ENCODE data around the gene RIPK4. TPM values are rescaled to one million over a fixed set of nuclear protein-coding genes. Genes with fewer than 3 reads are reported as not detected.
"Not testable (repeated sequence)": the region's sequence is repeated elsewhere in the genome, so short reads cannot be mapped to it uniquely, and the experiment has no call there.

RIPK4 gene
- total and polyA plus RNA-seq, 3 experiments from 2014 or later = 0.18 TPM; not detected in 2

GRCh38 chr21:41695513-41695912, 71.3 kb downstream of the RIPK4 start:
- no peak for DNase-seq
- POLR2A ChIA-PET = no interaction called here
- no peaks in the 10 kb centered on the region for H3K36me3 Mint-ChIP-seq
- no peak overlapping the region for H3K27ac Mint-ChIP-seq
- H3K27me3 Mint-ChIP-seq = peaks cover 4 to 25% of the 10 kb centered on the region in 2 donors
- no peak overlapping the region for H3K4me3 ChIP-seq (ENCODE audit: low read length)
- H3K4me1 ChIP-seq (ENCODE audit: insufficient read depth, low read length) = no peaks in the 10 kb centered on the region
- no peak overlapping the region for H3K27ac ChIP-seq (ENCODE audit: low read depth, low read length)
- CTCF ChIA-PET = no interaction called here
- H3K4me3 Mint-ChIP-seq = no peak overlapping the region
- no peaks in the 10 kb centered on the region for H3K9me3 ChIP-seq (ENCODE audit: low read length)
- no peaks in the 10 kb centered on the region for H3K9me3 Mint-ChIP-seq
- no peaks in the 10 kb centered on the region for H3K4me1 Mint-ChIP-seq
- H3K36me3 ChIP-seq (ENCODE audit: insufficient read depth, low read length) = no peaks in the 10 kb centered on the region
- H3K27me3 ChIP-seq (ENCODE audit: insufficient read depth, low read length, poor library complexity, severe bottlenecking) = no peaks in the 10 kb centered on the region

- H3K4me3 ChIP-seq (ENCODE audit: low read length); POLR2A ChIA-PET; H3K27me3 ChIP-seq (ENCODE audit: insufficient read depth, low read length, poor library complexity, severe bottlenecking); H3K4me1 ChIP-seq (ENCODE audit: insufficient read depth, low read length); H3K27ac Mint-ChIP-seq; H3K4me1 Mint-ChIP-seq; H3K9me3 Mint-ChIP-seq; H3K27ac ChIP-seq (ENCODE audit: low read depth, low read length); CTCF ChIA-PET; H3K9me3 ChIP-seq (ENCODE audit: low read length); H3K36me3 ChIP-seq (ENCODE audit: insufficient read depth, low read length); H3K36me3 Mint-ChIP-seq; H3K4me3 Mint-ChIP-seq; DNase-seq: not testable (repeated sequence)
- H3K27me3 Mint-ChIP-seq = peaks cover 2 to 17% of the 10 kb centered on the region in 2 donors
Measured at GRCh38 chr21:41694042-41694441, 72.8 kb downstream of the RIPK4 start.

- no peak overlapping the region for H3K4me3 ChIP-seq (ENCODE audit: low read length)
- POLR2A ChIA-PET = no interaction called here
- CTCF ChIA-PET = no interaction called here
- no peak for DNase-seq
- Mint-ChIP-seq H3K4me3 (no peak overlapping the region), H3K9me3 (peaks cover 0 to 2% (median 0%) of the 10 kb centered on the region in 5 donors), H3K27me3 (peaks cover 2 to 8% of the 10 kb centered on the region in 2 donors), H3K4me1 (no peaks in the 10 kb centered on the region), H3K27ac (no peak overlapping the region), H3K36me3 (no peaks in the 10 kb centered on the region)
- no peaks in the 10 kb centered on the region for H3K36me3 ChIP-seq (ENCODE audit: insufficient read depth, low read length)
- H3K4me1 ChIP-seq (ENCODE audit: insufficient read depth, low read length) = no peaks in the 10 kb centered on the region
- no peaks in the 10 kb centered on the region for H3K9me3 ChIP-seq (ENCODE audit: low read length)
- no peaks in the 10 kb centered on the region for H3K27me3 ChIP-seq (ENCODE audit: insufficient read depth, low read length, poor library complexity, severe bottlenecking)
- H3K27ac ChIP-seq (ENCODE audit: low read depth, low read length) = no peak overlapping the region
Measured at GRCh38 chr21:41692185-41692565, 74.7 kb downstream of the RIPK4 start.

GRCh38 chr21:41691205-41692184, 75.4 kb downstream of the RIPK4 start:
- Histone ChIP-seq H3K4me1 (ENCODE audit: insufficient read depth, low read length) (no peaks in the 10 kb centered on the region), H3K27ac (ENCODE audit: low read depth, low read length) (no peak overlapping the region), H3K27me3 (ENCODE audit: insufficient read depth, low read length, poor library complexity, severe bottlenecking) (no peaks in the 10 kb centered on the region), H3K4me3 (ENCODE audit: low read length) (no peak overlapping the region), H3K36me3 (ENCODE audit: insufficient read depth, low read length) (no peaks in the 10 kb centered on the region), H3K9me3 (ENCODE audit: low read length) (no peaks in the 10 kb centered on the region)
- POLR2A ChIA-PET = no interaction called here
- Mint-ChIP-seq H3K4me3 (no peak overlapping the region), H3K27me3 (peaks cover 3 to 7% of the 10 kb centered on the region in 2 donors), H3K36me3 (no peaks in the 10 kb centered on the region), H3K9me3 (peaks cover 0 to 2% (median 0%) of the 10 kb centered on the region in 5 donors), H3K27ac (no peak overlapping the region), H3K4me1 (no peaks in the 10 kb centered on the region)
- no peak for DNase-seq
- CTCF ChIA-PET = no interaction called here

Other genes with a start within 250 kb of the RIPK4 start
- 10 to 100 TPM; 12.0 to 13.1 TPM for gene PRDM15, start 112.3 kb upstream of the RIPK4 start, total RNA-seq
- gene PRDM15, start 112.3 kb upstream of the RIPK4 start, polyA plus RNA-seq = 2.2 TPM
- gene C2CD2, start 187.0 kb upstream of the RIPK4 start, total RNA-seq = 1 to 10 TPM; 4.3 to 5.0 TPM
- 2.3 TPM for gene C2CD2, start 187.0 kb upstream of the RIPK4 start, polyA plus RNA-seq
- 10 to 100 TPM; 39.0 to 43.6 TPM for gene ZBTB21, start 243.3 kb upstream of the RIPK4 start, total RNA-seq
- 5.9 TPM for gene ZBTB21, start 243.3 kb upstream of the RIPK4 start, polyA plus RNA-seq

Data from CD8-positive, alpha-beta memory T cell (primary cell).